ENCODE measurements around the gene NDUFB3. TPM values are rescaled to one million over a fixed set of nuclear protein-coding genes. Genes with fewer than 3 reads are reported as not detected.

NDUFB3 gene
- total and polyA plus RNA-seq, 2 donors (not counting 3 experiments of a cell fraction or from before 2014, with no cell fraction given) = 65.6 to 96.7 TPM

DNA sequence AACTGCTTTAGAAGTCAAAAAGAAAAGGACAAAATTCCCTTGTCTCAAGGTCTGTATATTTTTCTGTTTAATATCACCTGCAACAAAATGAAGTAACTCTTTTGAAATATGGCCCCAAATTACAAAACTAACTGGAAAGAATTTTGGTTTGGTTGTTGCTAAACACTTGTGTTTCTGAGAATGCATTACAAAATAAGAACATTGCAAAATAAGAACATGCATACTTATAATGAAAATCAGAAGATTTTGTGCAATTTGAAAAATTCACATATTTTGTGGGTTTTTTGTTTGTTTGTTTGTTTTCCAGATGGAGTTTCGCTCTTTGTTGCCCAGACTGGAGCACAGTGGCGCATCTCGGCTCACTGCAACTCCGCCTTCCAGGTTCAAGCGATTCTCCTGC, 21.8 kb downstream of the NDUFB3 start:
- no peak overlapping the region for H3K4me2 ChIP-seq (ENCODE audit: insufficient read depth, low read length)
- peaks cover 6% of the 10 kb centered on the region for H3K4me1 ChIP-seq (ENCODE audit: control insufficient read depth, extremely low read depth, insufficient read depth, low read length)
- POLR2A ChIA-PET = no interaction called here
- TF ChIP-seq GATA2 (IDR thresholded peaks at IDR 0.05; ENCODE audit: insufficient read depth, insufficient read length, low read depth, low read length) = no peak
- no peak for TF ChIP-seq POLR2AphosphoS5 (IDR thresholded peaks at IDR 0.05; ENCODE audit: insufficient read depth, low read depth, low read length)
- TF ChIP-seq POLR2A (IDR thresholded peaks at IDR 0.05; ENCODE audit: low read depth, low read length) = no peak
- TF ChIP-seq, protein P1, sequence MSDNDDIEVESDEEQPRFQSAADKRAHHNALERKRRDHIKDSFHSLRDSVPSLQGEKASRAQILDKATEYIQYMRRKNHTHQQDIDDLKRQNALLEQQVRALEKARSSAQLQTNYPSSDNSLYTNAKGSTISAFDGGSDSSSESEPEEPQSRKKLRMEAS (IDR thresholded peaks at IDR 0.05; ENCODE audit: insufficient read depth, insufficient read length) = no peak
- TF ChIP-seq MYC (IDR thresholded peaks at IDR 0.05; ENCODE audit: low read depth, low read length) = no peak
- TF ChIP-seq JUN (IDR thresholded peaks at IDR 0.05; ENCODE audit: borderline replicate concordance, insufficient read depth, insufficient read length, low read depth) = no peak
- TF ChIP-seq FOS (IDR thresholded peaks at IDR 0.05; ENCODE audit: borderline replicate concordance, insufficient read depth, low read length) = no peak
- TF ChIP-seq, protein P2, sequence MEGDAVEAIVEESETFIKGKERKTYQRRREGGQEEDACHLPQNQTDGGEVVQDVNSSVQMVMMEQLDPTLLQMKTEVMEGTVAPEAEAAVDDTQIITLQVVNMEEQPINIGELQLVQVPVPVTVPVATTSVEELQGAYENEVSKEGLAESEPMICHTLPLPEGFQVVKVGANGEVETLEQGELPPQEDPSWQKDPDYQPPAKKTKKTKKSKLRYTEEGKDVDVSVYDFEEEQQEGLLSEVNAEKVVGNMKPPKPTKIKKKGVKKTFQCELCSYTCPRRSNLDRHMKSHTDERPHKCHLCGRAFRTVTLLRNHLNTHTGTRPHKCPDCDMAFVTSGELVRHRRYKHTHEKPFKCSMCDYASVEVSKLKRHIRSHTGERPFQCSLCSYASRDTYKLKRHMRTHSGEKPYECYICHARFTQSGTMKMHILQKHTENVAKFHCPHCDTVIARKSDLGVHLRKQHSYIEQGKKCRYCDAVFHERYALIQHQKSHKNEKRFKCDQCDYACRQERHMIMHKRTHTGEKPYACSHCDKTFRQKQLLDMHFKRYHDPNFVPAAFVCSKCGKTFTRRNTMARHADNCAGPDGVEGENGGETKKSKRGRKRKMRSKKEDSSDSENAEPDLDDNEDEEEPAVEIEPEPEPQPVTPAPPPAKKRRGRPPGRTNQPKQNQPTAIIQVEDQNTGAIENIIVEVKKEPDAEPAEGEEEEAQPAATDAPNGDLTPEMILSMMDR (IDR thresholded peaks at IDR 0.05; ENCODE audit: extremely low read depth in 1 of 2, insufficient read depth in 1 of 2, low read depth in 1 of 2, low read length in 2 of 2) = no peak
- no peaks in the 10 kb centered on the region for H4K20me1 ChIP-seq (replicated peaks; ENCODE audit: control insufficient read depth, extremely low read depth, insufficient read depth, low read length)
- no peaks in the 10 kb centered on the region for H3K27me3 ChIP-seq (ENCODE audit: control insufficient read depth in 2 of 2, insufficient read depth in 2 of 2, low read length in 2 of 2)
- dilution Hi-C loops (cut with MboI; ENCODE audit: extremely low pct_ligation_motif_present, low sequenced_read_pairs) = no loop called here
- CTCF ChIA-PET = no interaction called here
- H3K9me1 ChIP-seq (replicated peaks; ENCODE audit: control insufficient read depth, extremely low read depth, insufficient read depth, low read length) = no peaks in the 10 kb centered on the region
- no peak overlapping the region for H2AFZ ChIP-seq (ENCODE audit: low read depth, low read length)
- H3K27ac ChIP-seq (ENCODE audit: insufficient read depth, low read depth, low read length) = no peak overlapping the region
- intact Hi-C loops (cut with micrococcal nuclease) = no loop called here
- no peaks in the 10 kb centered on the region for H3K79me2 ChIP-seq (ENCODE audit: control insufficient read depth, insufficient read depth, low read length)
- no peak overlapping the region for H3K4me3 ChIP-seq (replicated peaks in 1 of 3; ENCODE audit: insufficient read depth in 1 of 3, low read depth in 1 of 3, low read length in 3 of 3)
- H3K36me3 ChIP-seq (ENCODE audit: control insufficient read depth in 2 of 2, extremely low read depth in 1 of 2, insufficient read depth in 2 of 2, low read length in 2 of 2) = no peaks in the 10 kb centered on the region
- no peak overlapping the region for H3K9ac ChIP-seq (replicated peaks; ENCODE audit: extremely low read depth, insufficient read depth, low read length)
- FAIRE-seq (no peak), DNase-seq (ENCODE audit: low read depth, low spot score) (no peak)
- BruUV-seq (replicated peaks) = no TSS peak
- H3K9me3 ChIP-seq (replicated peaks; ENCODE audit: control insufficient read depth, insufficient read depth, low read length) = no peaks in the 10 kb centered on the region
